Smooth muscle cell (in vitro differentiated cells): ENCODE measurements around the gene VMP1. TPM values are rescaled to one million over a fixed set of nuclear protein-coding genes. Genes with fewer than 3 reads are reported as not detected.
A peak's percentile ranks its signal among the peaks of the same experiment; 100 is the strongest.

Source experiments
- DNase-seq: peaks from one replicate; lab custom pipeline; 2025; ENCODE audit not compliant: unreplicated experiment; lab: John Stamatoyannopoulos, UW
- H2AFZ ChIP-seq: fragments of 200-600 bp; sonication (generic); 2 replicates; pipeline ENCODE4 v1.6.0; 2016; ENCODE audit warnings: antibody characterized with exemption, low read depth, mild to moderate bottlenecking
- H3F3A ChIP-seq: fragments of 200-600 bp; sonication (generic); 2 replicates; pipeline ENCODE4 v1.6.0; 2017; ENCODE audit warnings: antibody characterized with exemption, low read depth
- H3K27ac ChIP-seq: fragments of 200-600 bp; sonication (generic); 2 replicates; pipeline ENCODE4 v1.5.1; 2016; ENCODE audit warnings: low read depth, mild to moderate bottlenecking
- H3K27me3 ChIP-seq: fragments of 200-600 bp; sonication (generic); 2 replicates; pipeline ENCODE4 v1.6.1; 2016; ENCODE audit warnings: low read depth, mild to moderate bottlenecking
- H3K36me3 ChIP-seq: fragments of 200-600 bp; sonication (generic); 2 replicates; pipeline ENCODE4 v1.5.1; 2016; ENCODE audit warnings: low read depth
- H3K4me1 ChIP-seq: fragments of 200-600 bp; sonication (generic); 2 replicates; pipeline ENCODE4 v1.5.1; 2016; ENCODE audit warnings: low read depth
- H3K4me2 ChIP-seq: fragments of 200-600 bp; sonication (generic); 2 replicates; pipeline ENCODE4 v1.6.0; 2016; ENCODE audit warnings: mild to moderate bottlenecking
- H3K4me3 ChIP-seq: fragments of 200-600 bp; sonication (generic); 2 replicates; pipeline ENCODE4 v1.5.1; 2016; ENCODE audit warnings: mild to moderate bottlenecking
- H3K79me2 ChIP-seq: fragments of 200-600 bp; sonication (generic); 2 replicates; pipeline ENCODE4 v1.6.0; 2016; ENCODE audit warnings: low read depth, mild to moderate bottlenecking
- H3K9ac ChIP-seq: fragments of 200-600 bp; sonication (generic); 2 replicates; pipeline ENCODE4 v1.6.0; 2016; ENCODE audit warnings: low read depth
- H3K9me3 ChIP-seq: fragments of 200-600 bp; sonication (generic); replicated peaks from 2 replicates; pipeline ENCODE4 v1.5.1; 2016; ENCODE audit warnings: low read depth
- H4K20me1 ChIP-seq: fragments of 200-600 bp; sonication (generic); 2 replicates; pipeline ENCODE4 v1.6.0; 2016; ENCODE audit warnings: low read depth
- WGBS: methylation state at CpG from one replicate; pipeline ENCODE4 v1.1.7; 2016; ENCODE audit warnings: low lambda C conversion rate; 5-methylcytosine and 5-hydroxymethylcytosine counted together
- polyA plus RNA-seq: library from polyadenylated mRNA; unstranded; fragments of >200 nt; fragmentation: Nextera tagmentation; extraction: Ambion mirVana; gene quantifications from 2 replicates; pipeline ENCODE4 v1.2.1, GENCODE V29; 2016
- total RNA-seq: library from RNA; depleted of rRNA; stranded (reverse); fragments of >200 nt; gene quantifications from 2 replicates; pipeline ENCODE4 v1.2.3, GENCODE V29; 2014
- TF ChIP-seq, protein P1 (sequence below): fragments of 200-600 bp; sonication (generic); IDR thresholded peaks from 2 replicates; pipeline ENCODE4 v1.5.1; 2017; ENCODE audit warnings: borderline replicate concordance, mild to moderate bottlenecking, antibody characterized with exemption; ENCODE audit not compliant: insufficient read depth, poor library complexity, severe bottlenecking

Gene VMP1
- total and polyA plus RNA-seq, 2 experiments from 2014 or later, result 102 to 545 TPM

DNA sequence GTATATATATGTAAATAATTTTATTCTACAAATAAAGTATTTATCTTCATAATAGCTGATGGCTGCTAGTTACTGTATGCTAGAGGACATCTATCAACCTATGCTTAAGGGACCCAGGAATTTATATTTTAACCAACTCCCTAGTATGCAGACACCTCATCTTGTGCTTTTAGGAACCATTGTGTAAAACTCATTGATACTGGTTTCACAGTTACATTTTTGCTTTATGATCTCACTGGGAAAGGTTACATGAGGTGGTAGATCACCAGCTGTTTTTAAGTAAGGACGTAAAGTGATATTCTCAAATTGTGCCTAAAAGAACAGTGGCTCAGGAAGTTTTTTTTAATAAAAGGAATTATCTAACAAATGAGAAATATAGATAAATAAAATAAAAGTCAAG, 56.4 kb downstream of the VMP1 start:
- H3K9ac ChIP-seq, result peak overlapping the region; percentile 93
- no peaks in the 10 kb centered on the region for H3K9me3 ChIP-seq
- no peak for DNase-seq
- WGBS, result 32% methylated on average over 1 of the region's 1 CpG
- H3K27me3 ChIP-seq, result no peaks in the 10 kb centered on the region
- peaks cover 31% of the 10 kb centered on the region for H3K4me1 ChIP-seq
- no peak overlapping the region for H2AFZ ChIP-seq
- peak overlapping the region; percentile 77 for H3K4me2 ChIP-seq
- peak overlapping the region; percentile 100 for H3K27ac ChIP-seq
- peaks cover 19% of the 10 kb centered on the region for H3F3A ChIP-seq
- peaks cover 3% of the 10 kb centered on the region for H3K36me3 ChIP-seq
- no peak overlapping the region for H3K4me3 ChIP-seq
- H3K79me2 ChIP-seq, result peaks cover 68% of the 10 kb centered on the region
- no peaks in the 10 kb centered on the region for H4K20me1 ChIP-seq
- TF ChIP-seq, protein P1, sequence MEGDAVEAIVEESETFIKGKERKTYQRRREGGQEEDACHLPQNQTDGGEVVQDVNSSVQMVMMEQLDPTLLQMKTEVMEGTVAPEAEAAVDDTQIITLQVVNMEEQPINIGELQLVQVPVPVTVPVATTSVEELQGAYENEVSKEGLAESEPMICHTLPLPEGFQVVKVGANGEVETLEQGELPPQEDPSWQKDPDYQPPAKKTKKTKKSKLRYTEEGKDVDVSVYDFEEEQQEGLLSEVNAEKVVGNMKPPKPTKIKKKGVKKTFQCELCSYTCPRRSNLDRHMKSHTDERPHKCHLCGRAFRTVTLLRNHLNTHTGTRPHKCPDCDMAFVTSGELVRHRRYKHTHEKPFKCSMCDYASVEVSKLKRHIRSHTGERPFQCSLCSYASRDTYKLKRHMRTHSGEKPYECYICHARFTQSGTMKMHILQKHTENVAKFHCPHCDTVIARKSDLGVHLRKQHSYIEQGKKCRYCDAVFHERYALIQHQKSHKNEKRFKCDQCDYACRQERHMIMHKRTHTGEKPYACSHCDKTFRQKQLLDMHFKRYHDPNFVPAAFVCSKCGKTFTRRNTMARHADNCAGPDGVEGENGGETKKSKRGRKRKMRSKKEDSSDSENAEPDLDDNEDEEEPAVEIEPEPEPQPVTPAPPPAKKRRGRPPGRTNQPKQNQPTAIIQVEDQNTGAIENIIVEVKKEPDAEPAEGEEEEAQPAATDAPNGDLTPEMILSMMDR, result no peak

DNA sequence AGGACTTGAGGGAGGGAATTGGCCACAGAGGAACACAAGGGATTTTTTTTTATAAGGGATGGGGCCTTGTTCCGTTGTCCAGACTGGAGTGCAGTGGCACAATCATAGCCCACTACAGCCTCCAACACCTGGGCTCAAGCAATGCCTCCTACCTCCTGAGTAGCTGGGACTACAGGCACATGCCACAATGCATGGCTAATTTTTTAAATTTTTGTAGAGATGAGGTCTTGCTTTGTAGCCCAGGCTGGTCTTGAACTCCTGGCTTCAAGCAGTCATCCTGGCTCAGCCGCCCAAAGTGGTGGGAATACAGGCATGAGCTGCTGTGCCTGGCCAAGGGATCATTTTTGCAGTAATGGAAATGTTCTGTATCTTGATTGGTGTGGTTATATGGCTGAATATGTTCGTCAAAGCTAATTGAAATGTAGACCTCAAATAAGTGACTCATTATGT, 56.9 kb downstream of the VMP1 start:
- Histone ChIP-seq H3K36me3 (peaks cover 3% of the 10 kb centered on the region), H3K4me2 (peak overlapping the region; percentile 77), H3K27ac (peak overlapping the region; percentile 100), H3K79me2 (peaks cover 67% of the 10 kb centered on the region), H4K20me1 (no peaks in the 10 kb centered on the region), H3K9me3 (no peaks in the 10 kb centered on the region), H3F3A (peaks cover 19% of the 10 kb centered on the region), H3K4me3 (no peak overlapping the region), H3K4me1 (peaks cover 31% of the 10 kb centered on the region), H3K27me3 (no peaks in the 10 kb centered on the region), H2AFZ (no peak overlapping the region), H3K9ac (peak overlapping the region; percentile 43)
- DNase-seq, result no peak
- TF ChIP-seq, protein P1, result no peak
- 87% methylated on average over 3 of the region's 3 CpGs for WGBS

DNA sequence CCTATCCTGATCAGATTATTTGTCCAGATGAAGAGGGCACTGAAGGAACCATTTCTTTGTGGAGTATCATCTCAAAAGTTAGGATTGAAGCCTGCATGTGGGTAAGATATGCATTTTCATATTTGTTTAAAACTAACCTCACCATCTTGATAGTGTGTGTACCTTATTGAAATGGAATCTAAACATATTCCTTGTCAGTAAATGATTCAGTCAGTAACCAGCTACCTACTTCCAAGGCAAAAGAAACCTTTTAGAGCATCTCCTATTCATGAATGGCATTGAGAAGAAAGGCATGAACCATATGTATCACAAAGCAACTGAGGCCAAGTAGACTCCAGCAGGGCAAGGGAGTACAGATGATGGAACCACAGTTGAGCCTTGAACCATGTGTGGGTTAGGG, 57.6 kb downstream of the VMP1 start:
- Histone ChIP-seq H4K20me1 (no peaks in the 10 kb centered on the region), H3K4me1 (peaks cover 31% of the 10 kb centered on the region), H3K9me3 (no peaks in the 10 kb centered on the region), H3K27me3 (no peaks in the 10 kb centered on the region), H3K27ac (peak overlapping the region; percentile 100), H3K4me3 (no peak overlapping the region), H3K79me2 (peaks cover 66% of the 10 kb centered on the region), H3F3A (peaks cover 19% of the 10 kb centered on the region), H3K9ac (no peak overlapping the region), H2AFZ (no peak overlapping the region), H3K36me3 (peaks cover 3% of the 10 kb centered on the region), H3K4me2 (no peak overlapping the region)
- DNase-seq, result no peak
- TF ChIP-seq, protein P1, result no peak

DNA sequence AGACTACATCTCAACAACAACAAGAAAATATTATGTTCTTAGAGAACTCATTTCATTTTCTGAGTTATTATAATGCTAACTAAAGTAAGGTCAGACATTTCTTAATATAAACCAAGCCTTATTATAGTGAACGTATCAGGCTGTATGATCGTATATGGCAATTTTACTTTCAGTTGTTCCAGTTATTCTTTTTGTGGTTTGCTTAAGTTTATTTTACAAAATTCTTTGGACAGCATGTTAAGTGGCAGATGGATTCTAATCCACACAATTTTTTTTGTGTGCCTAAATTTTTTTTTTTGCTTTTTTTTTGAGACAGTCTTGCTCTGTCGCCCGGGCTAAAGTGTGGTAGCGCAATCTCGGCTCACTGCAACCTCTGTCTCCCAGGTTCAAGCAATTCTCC, 59.0 kb downstream of the VMP1 start:
- H2AFZ ChIP-seq, result no peak overlapping the region
- WGBS, result 92% methylated on average over 6 of the region's 6 CpGs
- H3F3A ChIP-seq, result peaks cover 13% of the 10 kb centered on the region
- no peak overlapping the region for H3K4me3 ChIP-seq
- no peak overlapping the region for H3K9ac ChIP-seq
- H3K4me2 ChIP-seq, result no peak overlapping the region
- no peak for DNase-seq
- H3K4me1 ChIP-seq, result peaks cover 26% of the 10 kb centered on the region
- peaks cover 3% of the 10 kb centered on the region for H3K36me3 ChIP-seq
- peaks cover 65% of the 10 kb centered on the region for H3K79me2 ChIP-seq
- H3K27ac ChIP-seq, result no peak overlapping the region
- H3K27me3 ChIP-seq, result no peaks in the 10 kb centered on the region
- no peaks in the 10 kb centered on the region for H4K20me1 ChIP-seq
- H3K9me3 ChIP-seq, result no peaks in the 10 kb centered on the region
- TF ChIP-seq, protein P1, result no peak
